IMR-90 (cell line): Measurements from ENCODE around the gene S100A5. TPM values are rescaled to one million over a fixed set of nuclear protein-coding genes. Genes with fewer than 3 reads are reported as not detected.
"Not testable (repeated sequence)": the region's sequence is repeated elsewhere in the genome, so short reads cannot be mapped to it uniquely, and the experiment has no call there.

Experiments used
- ATAC-seq: fragments of 200-7000 bp; cut with Tn5 transposase; 2 replicates; pipeline ENCODE4 v1.9.1; 2020; ENCODE audit warnings: low read depth, mild to moderate bottlenecking, moderate library complexity
- BruUV-seq: library from RNA; stranded (reverse); fragments of 400-500 nt; replicated peaks from 2 replicates; lab custom pipeline; 2021; lab: Mats Ljungman, UMichigan
- CTCF ChIA-PET: fragments of 300-600 bp; formaldehyde crosslinking; extraction: SDS; loops from one replicate; lab custom pipeline; 2021; ENCODE audit warnings: antibody characterized with exemption; lab: Yijun Ruan, JAX
- POLR2A ChIA-PET: fragments of 300-600 bp; sonication (Branson Sonifier 250); formaldehyde crosslinking; loops from one replicate; lab custom pipeline; 2022; ENCODE audit warnings: antibody characterized with exemption; ENCODE audit not compliant: unreplicated experiment; lab: Charles Lee
- DNase-seq: peaks from one replicate; pipeline ENCODE4 v3.0.0; 2013
- H2AFZ ChIP-seq: replicated peaks from 2 replicates; pipeline ENCODE3; 2013; ENCODE audit warnings: low read length, mild to moderate bottlenecking; ENCODE audit not compliant: poor library complexity
- H2AK5ac ChIP-seq: 2 replicates; pipeline ENCODE4 v1.6.1; 2013; ENCODE audit warnings: low read depth, low read length, inconsistent platforms
- H2AK9ac ChIP-seq: replicated peaks from 2 replicates; pipeline ENCODE3; 2013; ENCODE audit warnings: mild to moderate bottlenecking, low read depth, low read length, moderate library complexity; ENCODE audit not compliant: poor library complexity
- H2BK120ac ChIP-seq: 2 replicates; pipeline ENCODE4 v1.6.1; 2013; ENCODE audit warnings: low read depth, low read length, inconsistent platforms
- H2BK15ac ChIP-seq: 3 replicates; pipeline ENCODE4 v1.6.1; 2013; ENCODE audit warnings: low read depth, low read length, inconsistent platforms
- H2BK20ac ChIP-seq: 2 replicates; pipeline ENCODE4 v1.6.1; 2013; ENCODE audit warnings: low read depth, mild to moderate bottlenecking, inconsistent platforms, low read length, moderate library complexity
- H2BK5ac ChIP-seq: 2 replicates; pipeline ENCODE4 v1.6.1; 2013; ENCODE audit warnings: mild to moderate bottlenecking, low read depth, low read length, inconsistent platforms; ENCODE audit not compliant: poor library complexity, severe bottlenecking
- H3K14ac ChIP-seq: replicated peaks from 2 replicates; pipeline ENCODE4 v1.6.1; 2013; ENCODE audit warnings: low read depth, low read length, inconsistent platforms
- H3K18ac ChIP-seq: 2 replicates; pipeline ENCODE4 v1.6.1; 2013; ENCODE audit warnings: low read depth, low read length, control low read depth
- H3K23ac ChIP-seq: 2 replicates; pipeline ENCODE4 v1.6.1; 2013; ENCODE audit warnings: low read depth, low read length, inconsistent platforms
- H3K27ac ChIP-seq: 2 replicates; pipeline ENCODE4 v1.5.1; 2013; ENCODE audit warnings: mild to moderate bottlenecking, control low read depth, low read length; ENCODE audit not compliant: insufficient read depth
- H3K27me3 ChIP-seq: 2 replicates; pipeline ENCODE4 v1.6.1; 2013; ENCODE audit warnings: low read length; ENCODE audit not compliant: control insufficient read depth, insufficient read depth
- H3K36me3 ChIP-seq: 2 replicates; pipeline ENCODE4 v1.6.1; 2013; ENCODE audit warnings: low read length, mixed read lengths; ENCODE audit not compliant: control insufficient read depth, insufficient read depth
- H3K4ac ChIP-seq: 2 replicates; pipeline ENCODE4 v1.6.1; 2013; ENCODE audit warnings: low read depth, low read length, inconsistent platforms
- H3K4me1 ChIP-seq: 2 replicates; pipeline ENCODE4 v1.6.1; 2013; ENCODE audit warnings: low read length, mixed read lengths; ENCODE audit not compliant: control insufficient read depth, insufficient read depth
- H3K4me2 ChIP-seq: 2 replicates; pipeline ENCODE4 v1.6.1; 2013; ENCODE audit warnings: low read depth, mild to moderate bottlenecking, control low read depth, low read length, moderate library complexity
- H3K4me3 ChIP-seq: 2 replicates; pipeline ENCODE4 v1.5.1; 2013; ENCODE audit warnings: low read depth, mild to moderate bottlenecking, control low read depth, low read length, moderate library complexity; ENCODE audit not compliant: insufficient read depth
- H3K56ac ChIP-seq: 2 replicates; pipeline ENCODE4 v1.6.1; 2013; ENCODE audit warnings: low read length, inconsistent platforms; ENCODE audit not compliant: insufficient read depth; ENCODE audit errors: extremely low read depth
- H3K79me1 ChIP-seq, 2 experiments: 2 replicates each; pipeline ENCODE4 v1.6.1; 2013; ENCODE audit warnings: low read length in 2 of 2, inconsistent platforms in 1 of 2, low read depth in 1 of 2
- H3K9ac ChIP-seq: 2 replicates; pipeline ENCODE4 v1.6.1; 2013; ENCODE audit warnings: low read depth, low read length, control low read depth
- H3K9me1 ChIP-seq: 2 replicates; pipeline ENCODE4 v1.6.1; 2013; ENCODE audit warnings: low read length, inconsistent platforms; ENCODE audit not compliant: insufficient read depth
- H3K9me3 ChIP-seq: 2 replicates; pipeline ENCODE4 v1.6.1; 2013; ENCODE audit warnings: low read length; ENCODE audit not compliant: control insufficient read depth, insufficient read depth
- H4K20me1 ChIP-seq: 2 replicates; pipeline ENCODE4 v1.6.1; 2013; ENCODE audit warnings: low read length, inconsistent platforms; ENCODE audit not compliant: insufficient read depth
- H4K5ac ChIP-seq: 2 replicates; pipeline ENCODE4 v1.6.1; 2013; ENCODE audit warnings: mild to moderate bottlenecking, low read depth, low read length, control low read depth
- H4K8ac ChIP-seq, 2 experiments: 2 replicates each; pipeline ENCODE4 v1.6.1; 2013; ENCODE audit warnings: low read depth in 2 of 2, low read length in 2 of 2, control low read depth in 1 of 2, inconsistent platforms in 1 of 2
- H4K91ac ChIP-seq: 2 replicates; pipeline ENCODE4 v1.6.1; 2013; ENCODE audit warnings: low read depth, low read length, inconsistent platforms; ENCODE audit not compliant: insufficient read depth
- ELK1 ChIP-seq: fragments of 150-350 bp; IDR thresholded peaks from 2 replicates; pipeline ENCODE4 v1.6.1; 2016; ENCODE audit warnings: low read depth, mild to moderate bottlenecking, low read length, moderate library complexity, borderline replicate concordance
- MAFK ChIP-seq: IDR thresholded peaks from 2 replicates; pipeline ENCODE4 v1.6.1; 2012; ENCODE audit warnings: low read depth, low read length, improper control_type of control experiment
- NFE2L2 ChIP-seq: fragments of 150-350 bp; IDR thresholded peaks from 2 replicates; pipeline ENCODE4 v1.6.1; 2016; ENCODE audit warnings: low read depth, mild to moderate bottlenecking, low read length
- RCOR1 ChIP-seq: IDR thresholded peaks from 2 replicates; pipeline ENCODE4 v1.6.1; 2012; ENCODE audit warnings: mild to moderate bottlenecking, low read length, improper control_type of control experiment; ENCODE audit not compliant: insufficient replicate concordance
- whole genome bisulfite sequencing, 2 experiments: methylation state at CpG; one replicate each; pipeline versions ENCODE4 v1.1.5 to v1.1.7; 2013; ENCODE audit warnings: missing lambda C conversion rate in 2 of 2; ENCODE audit not compliant: insufficient read length in 1 of 2; ENCODE audit errors: extremely low coverage in 2 of 2; 5-methylcytosine and 5-hydroxymethylcytosine counted together
- dilution Hi-C: fragments of 300-500 bp; cut with HindIII; formaldehyde crosslinking; loops from one replicate; pipeline ENCODE4 v1.14.3; 2018; ENCODE audit warnings: low sequenced_read_pairs; ENCODE audit not compliant: unreplicated experiment
- in situ Hi-C: fragments of 300-500 bp; cut with MboI; formaldehyde crosslinking; loops from 3 replicates; pipeline ENCODE4 v1.14.3; 2019; ENCODE audit warnings: low sequenced_read_pairs, inconsistent platforms, mixed read lengths
- intact Hi-C: fragments of 100-400 bp; cut with micrococcal nuclease; formaldehyde crosslinking; loops from 2 replicates; pipeline ENCODE4 v1.10.0; 2022
- polyA plus RNA-seq, 3 experiments: library from polyadenylated mRNA; depleted of rRNA; stranded (reverse); fragments of >200 nt; gene quantifications; 2 replicates each; pipeline ENCODE4 v1.2.3, GENCODE V29; 2012; ENCODE audit warnings: low replicate concordance in 1 of 3
- total RNA-seq: library from RNA; depleted of rRNA; stranded (reverse); fragments of >200 nt; gene quantifications from 2 replicates; pipeline ENCODE4 v1.2.3, GENCODE V29; 2012

S100A5 gene
- total and polyA plus RNA-seq, 2 of the 4 experiments (the other 2 are of a cell fraction), result 0.27 TPM; not detected in 1

GRCh38 chr1:153583976-153584375, 43.2 kb upstream of the S100A5 start:
- Histone ChIP-seq H3K14ac (no peak overlapping the region), H3K56ac (no peak overlapping the region), H4K5ac (no peak overlapping the region), H3K18ac (no peak overlapping the region), H2BK120ac (no peak overlapping the region), H2BK15ac (no peak overlapping the region), H2BK20ac (no peak overlapping the region), H3K79me1 (no peaks in the 10 kb centered on the region), H3K23ac (no peak overlapping the region), H3K9me3 (no peaks in the 10 kb centered on the region), H3K4me2 (no peak overlapping the region), H3K27ac (no peak overlapping the region), H3K4me1 (peaks cover 2% of the 10 kb centered on the region; the same call in 1 of the 2 replicates), H3K27me3 (no peaks in the 10 kb centered on the region), H2BK5ac (no peak overlapping the region), H3K9me1 (peaks cover 2% of the 10 kb centered on the region), H2AFZ (no peak overlapping the region), H4K8ac (no peak overlapping the region), H2AK9ac (no peak overlapping the region), H4K91ac (no peak overlapping the region), H3K4me3 (no peak overlapping the region), H3K4ac (no peak overlapping the region), H4K20me1 (no peaks in the 10 kb centered on the region), H3K9ac (no peak overlapping the region), H2AK5ac (no peak overlapping the region), H3K36me3 (no peaks in the 10 kb centered on the region)
- dilution Hi-C loops, result no loop called here
- DNase-seq (peak; percentile 38), ATAC-seq (no peak; the same call in 1 of the 2 replicates)
- CTCF ChIA-PET, result interaction anchor here (0.7 kb wide), 1 partner anchor 312 kb away, joined by 3 read pairs; no protein-coding TSS in a partner anchor
- BruUV-seq, result no TSS peak
- POLR2A ChIA-PET, result no interaction called here
- intact Hi-C loops, result no loop called here
- no CpG with 5 or more reads among the region's 2 CpGs for WGBS, 2 experiments
- in situ Hi-C loops, result no loop called here
- TF ChIP-seq NFE2L2, result no peak
- TF ChIP-seq RCOR1, result no peak
- no peak for TF ChIP-seq MAFK
- TF ChIP-seq ELK1, result no peak

DNA sequence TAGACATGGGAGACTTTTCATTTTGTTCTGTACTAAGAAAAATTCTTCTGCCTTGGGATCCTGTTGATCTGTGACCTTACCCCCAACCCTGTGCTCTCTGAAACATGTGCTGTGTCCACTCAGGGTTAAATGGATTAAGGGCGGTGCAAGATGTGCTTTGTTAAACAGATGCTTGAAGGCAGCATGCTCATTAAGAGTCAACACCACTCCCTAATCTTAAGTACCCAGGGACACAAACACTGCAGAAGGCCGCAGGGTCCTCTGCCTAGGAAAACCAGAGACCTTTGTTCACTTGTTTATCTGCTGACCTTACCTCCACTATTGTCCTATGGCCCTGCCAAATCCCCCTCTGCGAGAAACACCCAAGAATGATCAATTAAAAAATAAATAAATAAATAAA, 42.8 kb upstream of the S100A5 start:
- POLR2A ChIA-PET, result not testable (repeated sequence)
- CTCF ChIA-PET, result interaction anchor here (0.7 kb wide), 1 partner anchor 312 kb away, joined by 3 read pairs; no protein-coding TSS in a partner anchor

More for the DNA sequence above, 42.8 kb upstream of the S100A5 start:
- H3K27ac ChIP-seq, H4K8ac ChIP-seq, BruUV-seq, H3K9ac ChIP-seq, H2BK5ac ChIP-seq, H3K18ac ChIP-seq, H3K56ac ChIP-seq, H2AFZ ChIP-seq, H4K20me1 ChIP-seq, in situ Hi-C loops, dilution Hi-C loops, ATAC-seq, H2AK9ac ChIP-seq, intact Hi-C loops, H3K36me3 ChIP-seq, H3K4me1 ChIP-seq, H3K23ac ChIP-seq, H4K5ac ChIP-seq, H3K79me1 ChIP-seq, DNase-seq, H2AK5ac ChIP-seq, H3K14ac ChIP-seq, H3K4me3 ChIP-seq, H3K9me3 ChIP-seq, H3K4ac ChIP-seq, H3K27me3 ChIP-seq, H2BK15ac ChIP-seq, H3K9me1 ChIP-seq, H3K4me2 ChIP-seq, H4K91ac ChIP-seq, H2BK120ac ChIP-seq, H2BK20ac ChIP-seq: not testable (repeated sequence)
- no CpG with 5 or more reads among the region's 3 CpGs for WGBS, 2 experiments
